Endothelial cell of umbilical vein (primary cell): ENCODE data around the gene MAML2.

ENCODE experiments used
- CTCF ChIP-seq, 2 donors: IDR thresholded peaks; 1 replicate in 1 of 2; 2 replicates in 1 of 2; pipeline ENCODE4 v1.5.1; 2011; ENCODE audit warnings: low read length in 2 of 2, mild to moderate bottlenecking in 2 of 2, moderate library complexity in 2 of 2, control low read depth in 1 of 2, inconsistent platforms in 1 of 2, low read depth in 1 of 2; ENCODE audit not compliant: insufficient read depth in 1 of 2; ENCODE audit errors: extremely low read depth in 1 of 2
- GATA2 ChIP-seq: IDR thresholded peaks from 2 replicates; pipeline ENCODE4 v1.7.0; 2011; ENCODE audit warnings: low read depth, mild to moderate bottlenecking, moderate library complexity, mixed read lengths, low read length; ENCODE audit not compliant: insufficient read length, insufficient read depth

GRCh38 chr11:96197801-96198701, 144.9 kb downstream of the MAML2 start:
- TF ChIP-seq GATA2 (no peak), CTCF (IDR thresholded peaks at IDR 0.05; ENCODE audit: extremely low read depth in 1 of 2, insufficient read depth in 1 of 2, low read depth in 1 of 2, low read length in 2 of 2) (no peak)
